Endothelial cell of hepatic sinusoid (primary cell): ENCODE measurements around the gene ZNF575.

Experiments used
- in situ Hi-C: cut with HindIII; loops from 2 replicates; pipeline ENCODE4 v1.10.0; 2017; ENCODE audit warnings: low sequenced_read_pairs

ZNF575 gene, protein sequence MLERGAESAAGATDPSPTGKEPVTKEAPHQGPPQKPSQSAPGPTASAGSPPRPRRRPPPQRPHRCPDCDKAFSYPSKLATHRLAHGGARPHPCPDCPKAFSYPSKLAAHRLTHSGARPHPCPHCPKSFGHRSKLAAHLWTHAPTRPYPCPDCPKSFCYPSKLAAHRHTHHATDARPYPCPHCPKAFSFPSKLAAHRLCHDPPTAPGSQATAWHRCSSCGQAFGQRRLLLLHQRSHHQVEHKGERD

DNA sequence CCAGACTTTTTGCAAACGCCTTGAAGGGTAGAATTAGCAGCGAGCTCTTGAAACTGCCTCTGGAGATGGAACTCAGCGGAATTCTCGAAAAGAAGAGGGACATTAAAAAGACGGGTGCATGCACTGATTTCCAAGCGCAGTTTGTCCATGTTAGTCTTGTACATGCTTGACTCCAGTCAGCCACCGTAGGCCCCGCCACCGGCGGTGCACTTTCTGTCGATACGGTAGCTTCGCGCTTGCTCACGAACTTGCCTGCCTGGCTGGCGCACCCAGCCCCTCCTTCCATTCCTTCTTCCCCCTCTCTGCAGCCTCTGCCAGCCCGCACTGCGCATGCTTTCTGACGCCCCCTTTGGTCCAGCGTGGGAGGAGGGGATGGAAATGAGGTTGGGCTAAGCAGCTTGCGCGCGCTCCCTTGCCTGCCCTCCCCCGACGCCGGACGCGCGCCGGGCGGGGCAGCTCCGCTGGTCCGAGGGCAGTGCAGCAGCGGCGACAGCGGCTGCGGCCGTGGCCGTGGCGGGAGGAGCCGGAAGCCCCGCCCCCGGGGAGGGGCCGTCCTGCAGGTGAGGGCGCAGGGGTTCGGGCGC lies at the start of gene ZNF575:
Gene ZNF575, plus strand, starts transcription at position 227 of the 584 bp plus-strand sequence. CDS start 1,235 bp downstream, outside the sequence.
- in situ Hi-C loops: no loop called here

DNA sequence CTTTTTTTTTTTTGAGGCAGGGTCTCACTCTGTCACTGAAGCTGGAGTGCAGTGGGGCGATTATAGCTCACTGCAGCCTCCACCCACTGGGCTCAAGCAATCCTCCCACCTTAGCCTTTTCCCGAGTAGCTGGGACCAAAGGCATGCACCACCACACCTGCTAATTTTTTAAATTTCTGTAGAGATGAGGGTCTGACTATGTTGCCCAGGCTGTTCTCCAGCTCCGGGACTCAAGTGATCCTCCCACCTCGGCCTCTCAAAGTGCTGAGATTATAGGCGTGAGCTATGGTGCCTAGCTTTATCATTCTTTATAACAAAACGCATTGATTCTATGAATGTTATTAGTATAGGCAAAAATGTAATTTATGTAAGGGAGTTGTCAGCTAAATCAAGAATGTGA lies 49.7 kb upstream of the ZNF575 start:
- in situ Hi-C loops: no loop called here

DNA sequence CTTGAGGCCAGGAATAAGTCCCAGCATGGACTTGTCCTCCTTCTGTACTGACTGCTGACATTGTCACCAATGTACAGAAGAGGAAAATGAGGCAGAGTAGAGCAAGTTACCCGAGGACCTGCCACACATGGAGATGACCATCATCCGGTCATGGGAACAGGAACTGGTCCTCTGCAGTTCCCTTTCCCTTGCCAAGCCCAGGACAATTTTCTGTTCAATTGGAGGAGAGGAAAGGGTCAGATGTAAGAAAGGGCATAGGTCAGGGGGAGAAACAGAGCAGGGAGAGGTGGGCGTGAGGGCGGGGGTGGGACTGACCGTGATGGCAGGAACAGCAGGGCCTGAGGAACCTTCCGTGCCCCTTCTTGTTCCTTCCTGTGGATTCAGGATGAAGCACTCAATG lies 47.0 kb upstream of the ZNF575 start:
- in situ Hi-C loops: no loop called here

DNA sequence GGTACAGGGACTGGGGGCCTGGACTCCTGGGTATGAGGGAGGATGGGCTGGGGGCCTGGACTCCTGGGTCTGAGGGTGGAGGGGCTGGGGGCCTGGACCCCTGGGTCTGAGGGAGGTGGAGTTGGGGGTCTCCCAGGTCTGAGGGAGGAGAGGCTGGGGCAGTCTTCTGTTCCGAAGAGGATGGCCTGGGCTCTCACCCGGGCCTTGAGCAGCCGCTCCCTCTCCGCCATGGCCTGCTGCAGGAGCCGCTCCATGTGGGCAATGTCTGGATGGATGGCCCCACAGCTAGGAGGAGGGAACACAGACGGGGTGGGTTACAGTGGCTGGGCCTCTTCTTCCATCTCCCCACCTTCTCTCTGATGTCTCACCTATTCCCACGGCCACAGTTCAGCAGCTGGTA lies 46.6 kb upstream of the ZNF575 start:
- in situ Hi-C loops: no loop called here

DNA sequence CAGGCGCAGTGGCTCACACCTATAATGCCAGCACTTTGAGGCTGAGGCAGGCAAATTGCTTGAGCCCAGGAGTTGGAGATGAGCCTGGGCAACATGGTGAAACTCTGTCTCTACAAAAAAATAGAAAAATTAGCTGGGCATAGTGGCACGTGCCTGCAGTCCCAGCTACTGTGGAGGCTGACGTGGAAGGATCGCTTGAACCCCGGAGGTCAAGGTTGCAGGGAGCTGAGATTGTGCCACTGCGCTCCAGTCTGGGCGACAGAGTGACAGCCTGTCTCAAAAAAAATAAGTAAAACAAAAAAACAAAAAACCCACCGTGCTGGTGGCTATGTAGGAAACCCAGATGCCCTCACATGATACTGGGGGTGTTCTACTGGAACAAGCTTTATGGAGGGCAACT lies 44.8 kb upstream of the ZNF575 start:
- in situ Hi-C loops: no loop called here

DNA sequence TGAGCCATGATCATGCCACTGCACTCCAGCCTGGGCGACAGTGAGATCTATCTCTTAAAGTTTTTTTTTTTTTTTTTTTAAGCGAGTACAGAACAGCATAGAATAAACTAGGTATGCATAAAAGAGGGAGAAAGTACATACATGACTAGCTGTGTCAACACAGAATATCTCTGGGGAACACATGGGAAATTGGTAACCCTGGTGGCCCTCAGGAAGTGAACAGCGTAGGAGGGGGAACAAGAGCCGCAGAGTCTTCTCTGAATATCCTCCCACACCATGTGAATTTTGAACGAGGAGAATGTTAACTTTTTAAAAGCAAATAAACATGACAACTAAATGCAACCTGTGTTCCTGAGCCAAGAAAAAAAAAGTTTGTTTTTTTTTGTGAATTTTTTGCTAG lies 43.7 kb upstream of the ZNF575 start:
- in situ Hi-C loops: no loop called here

DNA sequence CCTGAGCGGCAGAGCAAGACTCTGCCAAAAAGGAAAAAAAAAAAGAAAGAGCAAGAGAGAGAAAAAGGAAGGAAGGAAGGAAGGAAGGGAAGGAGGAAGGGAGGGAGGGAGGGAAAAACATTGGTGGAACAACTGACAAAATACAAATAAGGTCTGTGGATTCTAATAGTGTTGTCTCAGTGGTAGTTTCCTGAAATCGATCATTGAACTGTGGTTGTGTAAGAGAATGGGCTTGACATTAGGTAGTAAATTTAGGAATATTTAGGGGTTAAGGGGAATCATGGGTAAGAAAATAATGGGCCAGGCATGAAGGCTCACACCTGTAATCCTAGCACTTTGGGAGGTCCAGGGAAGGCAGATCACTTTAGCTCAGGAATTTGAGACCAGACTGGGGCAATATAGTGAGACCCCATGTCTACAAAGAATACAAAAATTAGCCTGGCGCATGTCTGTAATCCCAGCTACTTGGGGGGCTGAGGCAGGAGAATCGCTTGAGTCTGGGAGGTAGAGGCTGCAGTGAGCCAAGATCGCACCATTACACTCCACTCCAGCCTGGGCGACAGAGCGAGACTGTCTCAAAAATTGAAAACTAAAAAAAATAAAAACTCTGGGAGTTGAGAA lies 42.9 kb upstream of the ZNF575 start:
- in situ Hi-C loops: no loop called here

DNA sequence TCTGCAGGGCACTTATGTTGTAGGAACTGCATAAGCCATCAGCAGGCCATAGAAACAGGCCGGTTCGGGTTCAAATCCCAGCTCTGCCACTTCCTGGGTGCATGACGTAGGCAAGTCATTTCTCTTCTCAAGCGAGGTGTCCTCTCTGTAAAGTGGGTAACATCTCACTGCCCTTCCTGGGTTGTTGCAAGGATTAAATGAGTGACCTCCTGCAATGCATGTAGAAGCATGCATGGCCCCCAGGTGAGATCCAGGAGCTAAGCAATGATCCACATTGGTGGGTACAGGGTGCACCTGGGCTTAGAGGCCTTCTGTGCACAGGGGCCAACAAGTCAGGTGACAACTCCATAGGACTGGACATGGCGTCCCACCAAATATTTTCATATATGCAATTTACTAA lies 42.2 kb upstream of the ZNF575 start:
- in situ Hi-C loops: no loop called here

DNA sequence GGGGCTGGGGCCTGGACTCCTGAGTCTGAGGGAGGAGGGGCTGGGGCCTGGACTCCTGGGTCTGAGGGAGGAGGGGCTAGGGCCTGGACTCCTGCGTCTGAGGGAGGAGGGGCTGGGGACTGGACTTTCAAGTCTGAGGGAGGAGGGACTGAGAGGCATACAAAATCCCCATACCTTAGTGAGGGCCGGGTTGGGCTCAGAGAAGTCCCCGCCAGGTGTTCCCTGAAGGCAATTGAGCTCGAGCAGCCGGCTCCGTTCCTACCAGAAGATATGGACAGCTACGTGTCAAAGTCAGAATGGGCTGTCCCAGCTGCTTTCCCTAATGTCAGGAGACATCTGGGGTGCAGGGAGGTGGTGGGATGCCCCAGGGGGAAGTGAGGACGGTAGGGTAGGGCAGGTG lies 37.9 kb upstream of the ZNF575 start:
- in situ Hi-C loops: no loop called here

DNA sequence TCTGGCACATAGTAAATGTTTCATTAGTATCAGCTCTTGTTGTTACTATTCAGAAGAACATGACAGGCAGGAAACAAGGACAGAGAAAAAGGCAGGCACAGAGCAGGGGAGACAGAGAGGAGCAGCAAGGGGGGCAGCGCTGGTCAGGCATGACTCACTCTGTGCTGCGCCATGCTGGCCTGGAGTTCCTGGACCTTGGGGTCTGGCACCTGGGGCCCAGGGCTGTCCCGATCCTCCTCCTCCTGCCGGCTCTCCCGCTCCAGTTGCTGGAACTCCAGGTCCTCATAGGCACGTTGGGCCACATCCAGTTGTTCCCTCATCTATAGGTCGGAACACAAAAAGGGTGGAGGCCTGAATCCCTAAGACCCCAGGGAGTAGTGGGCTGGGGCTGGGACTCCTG lies 36.0 kb upstream of the ZNF575 start:
- in situ Hi-C loops: no loop called here

DNA sequence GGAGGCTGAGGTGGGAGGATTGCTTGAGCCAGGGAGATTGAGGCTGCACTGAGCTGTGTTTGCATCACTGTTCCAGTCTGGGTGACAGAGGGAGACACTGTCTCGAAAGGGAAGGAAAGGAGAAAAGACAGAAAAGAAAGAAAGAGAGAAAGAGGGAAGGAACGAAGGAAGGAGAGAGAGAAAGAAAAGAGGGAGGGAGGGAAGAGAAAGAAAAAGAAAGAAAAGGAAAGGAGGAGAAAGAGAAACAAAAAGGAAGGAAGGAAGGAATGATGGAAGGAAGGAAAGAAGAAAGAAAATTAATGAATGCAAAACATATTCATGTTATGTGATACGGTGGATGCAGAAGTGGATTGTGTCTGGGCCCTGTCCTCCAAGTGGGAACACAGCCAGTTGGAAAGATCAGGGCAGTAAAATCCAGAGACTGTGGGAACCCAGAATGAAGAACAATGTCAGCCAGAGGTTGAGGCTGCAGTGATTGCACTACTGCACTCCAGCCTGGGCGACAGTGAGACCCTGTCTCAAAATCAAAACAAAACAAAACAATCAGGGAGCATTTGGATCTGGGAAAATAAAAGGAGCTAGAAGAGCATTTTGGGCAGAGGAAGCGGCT lies 34.6 kb upstream of the ZNF575 start:
- in situ Hi-C loops: no loop called here

DNA sequence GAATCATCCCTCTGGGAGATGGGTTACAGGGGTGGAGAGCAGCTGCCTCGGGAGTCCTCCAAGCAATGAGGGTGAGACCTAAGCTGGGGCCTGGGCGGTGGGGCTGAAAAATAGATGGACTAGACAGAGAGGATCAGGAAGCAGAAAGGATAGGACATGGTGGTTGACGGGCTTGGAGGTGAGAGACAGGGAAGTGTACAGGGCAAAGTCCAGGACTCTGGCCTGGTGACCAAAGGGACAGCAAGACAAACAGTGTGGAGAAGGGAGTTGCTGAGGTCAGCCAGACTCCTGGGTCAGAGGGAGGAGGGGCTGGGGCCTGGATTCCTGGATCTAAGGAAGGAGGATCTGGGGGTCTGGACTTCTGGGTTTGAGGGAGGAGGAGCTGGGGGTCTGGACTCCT lies 33.9 kb upstream of the ZNF575 start:
- in situ Hi-C loops: no loop called here

DNA sequence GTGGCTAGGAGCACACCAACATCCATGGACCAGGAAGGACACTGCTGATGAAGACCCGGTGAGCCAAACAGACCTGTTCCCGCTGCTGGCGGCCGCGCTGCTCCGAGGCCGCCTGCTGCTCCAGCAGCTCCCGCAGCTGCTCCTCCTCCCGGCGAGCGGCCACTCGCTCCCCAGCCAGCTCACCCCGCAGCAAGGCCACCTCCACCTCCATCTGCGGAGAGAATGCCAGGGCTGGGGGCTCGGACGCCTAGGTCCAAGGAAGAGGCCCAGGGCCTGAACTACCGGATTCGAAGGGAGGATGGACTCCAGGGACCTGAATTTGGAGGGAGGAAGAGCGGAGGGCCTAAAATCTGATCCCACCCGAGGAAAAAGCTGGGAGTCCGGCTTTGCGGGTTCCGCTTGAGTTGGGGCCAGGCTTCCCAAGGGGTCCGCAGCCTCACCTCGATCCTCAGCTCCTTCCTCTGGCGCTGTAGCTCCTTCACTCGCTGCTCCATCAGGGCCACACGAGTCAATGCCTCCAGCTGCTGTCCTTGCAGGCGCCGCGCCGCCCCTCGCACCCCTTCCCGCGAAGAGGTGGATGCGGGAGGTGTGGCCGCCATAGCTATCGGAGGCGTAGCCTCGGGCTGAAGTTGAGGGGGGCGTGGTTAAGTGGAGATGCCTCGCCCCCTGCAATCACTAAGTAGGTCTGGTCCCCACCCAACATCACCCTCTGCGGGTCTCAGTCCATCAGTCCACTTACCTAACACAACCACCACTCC lies 31.1 kb upstream of the ZNF575 start:
- in situ Hi-C loops: no loop called here

DNA sequence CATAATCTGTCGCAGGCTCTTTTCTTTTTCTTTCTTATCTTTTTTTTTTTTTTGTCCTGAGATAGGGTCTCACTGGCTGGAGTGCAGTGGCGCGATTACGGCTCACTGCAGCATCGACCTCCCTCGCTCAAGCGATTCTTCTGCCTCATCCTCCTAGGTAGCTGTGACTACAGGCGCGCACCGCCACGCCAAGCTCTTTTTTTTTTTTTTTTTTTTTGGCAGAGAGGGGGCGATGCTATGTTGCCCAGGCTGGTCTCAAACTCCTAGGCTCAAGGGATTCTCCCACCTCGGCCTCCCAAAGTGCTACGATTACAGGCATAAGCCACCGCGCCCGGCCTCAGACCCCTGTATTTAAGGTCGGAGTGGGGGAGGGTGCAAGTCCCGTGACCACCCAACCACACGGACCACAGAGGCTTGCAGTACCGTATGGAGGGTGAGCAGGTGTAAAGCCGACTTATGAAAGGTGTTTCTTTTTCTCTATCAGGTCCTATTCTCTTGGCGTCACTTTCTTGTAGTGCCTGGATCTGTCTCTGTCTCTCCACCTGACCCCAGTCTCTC lies 30.5 kb upstream of the ZNF575 start:
- in situ Hi-C loops: no loop called here

DNA sequence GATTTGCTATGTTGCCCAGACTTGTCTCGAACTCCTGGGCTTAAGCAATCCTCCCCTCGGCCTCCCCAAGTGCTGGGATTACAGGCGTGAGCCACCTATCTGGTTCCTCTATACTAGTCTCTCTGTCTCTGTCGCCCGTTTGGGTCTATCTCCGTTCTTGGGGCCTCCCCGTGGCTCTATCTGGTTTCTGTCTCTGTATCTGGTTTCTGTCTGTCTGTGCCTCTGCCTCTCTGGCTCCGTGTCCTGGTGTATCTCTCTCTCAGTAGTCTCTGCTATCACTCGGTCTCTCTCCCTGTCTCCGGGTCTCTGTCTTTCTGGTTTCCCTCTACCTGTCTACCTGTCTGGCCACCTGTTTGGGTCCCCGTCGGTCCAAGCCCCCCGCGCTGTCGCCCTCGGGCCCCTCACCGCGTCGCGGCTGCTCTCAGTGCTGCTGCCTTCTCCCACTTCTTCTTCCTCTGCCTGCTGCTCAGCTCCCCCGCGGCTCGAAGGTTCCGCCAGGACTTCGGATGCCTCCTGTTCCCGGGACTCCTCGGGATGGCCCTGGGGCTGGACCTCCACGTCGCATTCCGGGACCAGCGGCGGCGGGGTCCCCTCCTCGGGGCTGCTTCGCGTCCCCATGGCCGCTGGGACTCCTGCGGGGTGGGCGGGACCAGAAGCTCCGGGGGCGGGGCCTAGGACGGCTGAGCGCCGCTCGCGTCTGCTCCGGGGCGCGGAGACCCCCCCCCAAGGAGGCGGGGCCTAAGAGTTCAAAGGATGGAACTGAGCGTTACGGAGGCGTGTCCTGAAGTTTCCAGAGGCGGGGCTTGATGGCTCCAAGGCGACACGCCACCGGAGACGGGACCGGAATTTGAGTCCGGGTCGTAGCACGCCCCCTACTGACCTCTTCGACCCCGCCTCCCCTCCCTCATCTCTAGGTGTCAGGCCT lies 29.2 kb upstream of the ZNF575 start:
- in situ Hi-C loops: no loop called here

DNA sequence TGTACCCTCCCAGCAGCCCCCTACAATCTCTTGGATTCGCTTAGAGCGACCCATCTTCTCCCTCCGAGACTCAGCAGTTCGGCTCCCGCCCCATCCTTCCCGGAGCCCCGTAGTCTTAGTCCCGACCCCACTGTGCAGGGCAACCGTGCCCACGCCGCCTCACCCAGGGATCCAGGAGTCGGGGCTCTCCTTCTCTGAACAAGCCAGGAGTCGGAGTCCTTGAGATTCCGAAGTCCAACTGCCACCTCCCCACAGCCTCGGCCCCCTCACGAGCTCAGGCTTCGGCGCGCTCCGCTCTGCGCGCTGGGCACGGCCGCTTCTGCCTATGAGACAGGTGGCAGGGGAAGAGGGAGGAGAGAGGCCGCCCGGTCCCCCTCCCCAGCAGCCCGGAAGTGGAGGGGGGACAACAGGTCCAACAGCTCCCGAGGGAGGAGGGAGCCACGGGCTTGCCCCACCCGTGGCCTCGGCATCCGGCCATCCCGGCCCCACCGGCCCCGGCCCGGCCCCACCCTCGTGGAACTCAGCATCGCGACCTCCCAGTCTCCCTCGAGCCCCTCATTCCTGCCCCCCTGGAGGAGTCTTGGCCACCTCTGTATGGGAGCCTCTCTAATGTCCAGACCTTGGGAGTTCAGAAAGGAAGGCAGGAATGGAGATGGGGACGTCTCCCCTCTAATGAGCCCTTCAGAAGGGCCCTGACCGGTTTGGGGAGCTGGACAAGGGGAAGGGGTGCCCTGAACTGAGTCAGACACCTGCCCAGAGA lies 28.4 kb upstream of the ZNF575 start, which contains the start of gene PHLDB3:
Gene PHLDB3, minus strand, starts transcription at position 321 of the 760 bp plus-strand sequence. CDS start 628 bp downstream, outside the sequence.
- in situ Hi-C loops: no loop called here

DNA sequence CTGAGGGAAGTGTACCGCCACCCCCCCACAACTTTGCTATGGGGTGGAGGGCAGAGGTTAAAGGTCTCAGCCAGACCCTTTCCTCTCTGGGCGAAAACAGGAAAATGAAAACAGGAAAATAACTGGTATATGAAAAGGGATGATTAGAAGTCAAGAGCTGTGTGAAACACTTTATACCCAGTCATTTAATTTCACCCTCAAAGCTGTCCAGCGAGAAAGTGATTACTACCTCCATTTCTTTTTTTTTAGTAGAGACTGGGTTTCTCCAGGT lies 27.9 kb upstream of the ZNF575 start:
- in situ Hi-C loops: no loop called here

DNA sequence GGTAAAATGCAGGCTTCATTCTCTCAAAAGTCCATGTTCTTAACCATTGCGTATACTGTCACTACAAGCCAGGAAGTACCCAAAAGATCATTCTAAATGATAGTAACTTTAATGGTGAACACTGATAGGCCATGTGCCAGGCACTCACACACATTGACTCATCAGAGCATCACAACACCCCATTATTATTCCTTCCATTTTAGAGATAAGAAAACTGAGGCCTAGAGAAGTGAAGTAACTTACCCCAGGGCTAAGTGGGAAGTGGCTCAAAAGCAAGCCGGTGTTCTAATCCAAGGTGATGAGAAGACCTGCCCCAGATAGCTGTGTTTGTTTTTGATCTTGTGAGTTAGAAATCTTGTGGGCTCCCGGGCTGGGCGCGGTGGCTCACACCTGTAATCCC lies 27.0 kb upstream of the ZNF575 start:
- in situ Hi-C loops: no loop called here

DNA sequence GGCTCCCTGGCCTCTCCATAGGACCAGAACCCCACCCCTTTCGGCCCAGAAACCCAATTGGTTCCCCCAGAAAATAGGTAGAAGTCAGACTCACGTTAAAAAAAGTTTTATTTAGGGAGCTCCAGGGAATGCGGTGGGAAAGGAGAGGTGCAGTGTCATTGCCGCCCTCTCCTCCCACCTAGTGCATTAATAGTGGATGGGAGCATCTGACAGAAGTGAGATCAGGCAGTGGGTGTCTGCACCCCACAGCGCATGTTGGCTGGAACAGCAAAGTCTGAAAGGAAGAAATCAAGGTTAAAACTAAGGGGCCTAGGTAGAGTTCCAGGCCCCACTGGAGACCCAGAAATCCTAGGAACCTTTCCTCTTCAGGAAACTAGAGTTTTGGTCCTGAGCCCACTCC lies 26.4 kb upstream of the ZNF575 start:
- in situ Hi-C loops: no loop called here
